Urinary bladder (tissue), 4 donors: ENCODE results near the gene ESYT2. TPM values are rescaled to one million over a fixed set of nuclear protein-coding genes. Genes with fewer than 3 reads are reported as not detected.
"Not testable (repeated sequence)": the region's sequence is repeated elsewhere in the genome, so short reads cannot be mapped to it uniquely, and the experiment has no call there.

Source experiments
- DNase-seq: peaks from one replicate; pipeline ENCODE4 v3.0.0-alpha.2; 2015; ENCODE audit errors: extremely low spot score
- H3K27ac ChIP-seq: one replicate; pipeline ENCODE4 v1.5.1; 2013; ENCODE audit warnings: low read depth, mild to moderate bottlenecking, moderate library complexity
- H3K36me3 ChIP-seq: one replicate; pipeline ENCODE4 v1.6.1; 2013; ENCODE audit warnings: mild to moderate bottlenecking, moderate library complexity; ENCODE audit not compliant: insufficient read depth
- H3K4me1 ChIP-seq: one replicate; pipeline ENCODE4 v1.6.1; 2013; ENCODE audit warnings: mild to moderate bottlenecking, moderate library complexity; ENCODE audit not compliant: insufficient read depth
- H3K4me3 ChIP-seq: one replicate; pipeline ENCODE4 v1.5.1; 2013; ENCODE audit warnings: low read depth, low read length
- WGBS: extraction: QIAGEN DNeasy Blood & Tissue Kit; methylation state at CpG from one replicate; pipeline ENCODE4 v1.1.7; 2013; 5-methylcytosine and 5-hydroxymethylcytosine counted together
- polyA plus RNA-seq: library from polyadenylated mRNA; stranded (reverse); fragments of 200-250 nt; gene quantifications from one replicate; pipeline ENCODE4 v1.2.3, GENCODE V29; 2013
- total RNA-seq: library from RNA; depleted of rRNA; stranded (reverse); fragments of >200 nt; gene quantifications from one replicate; pipeline ENCODE4 v1.2.3, GENCODE V29; 2014
- donor health status: healthy with polysubstance abuse.
- donor health status: healthy.

The ESYT2 gene
- total and polyA plus RNA-seq, 2 donors = 61.5 to 106 TPM

DNA sequence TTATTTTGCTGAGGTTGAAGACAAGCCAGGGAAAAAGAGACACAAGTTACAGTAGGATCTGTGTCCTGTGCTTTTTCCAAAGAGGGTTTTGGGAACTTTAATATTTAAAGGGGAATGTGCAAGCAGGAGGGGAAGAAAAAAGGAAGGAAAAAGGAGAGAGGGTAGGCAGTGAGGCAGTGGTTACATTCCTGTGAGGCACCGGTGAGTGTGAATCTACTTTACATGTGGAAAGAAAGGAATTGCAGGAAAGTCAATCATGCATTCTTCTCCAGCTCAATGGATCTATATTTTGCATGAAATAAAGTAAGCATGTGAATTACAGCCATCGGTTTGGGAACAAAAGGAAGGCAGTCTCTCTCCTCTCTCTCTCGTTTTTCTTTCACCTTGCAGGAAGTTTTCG lies 14.5 kb upstream of the ESYT2 start:
- no peak overlapping the region for H3K27ac ChIP-seq
- no peak for DNase-seq
- WGBS = 45% methylated on average over 4 of the region's 4 CpGs
- H3K36me3 ChIP-seq = no peaks in the 10 kb centered on the region
- no peaks in the 10 kb centered on the region for H3K4me1 ChIP-seq
- no peak overlapping the region for H3K4me3 ChIP-seq

DNA sequence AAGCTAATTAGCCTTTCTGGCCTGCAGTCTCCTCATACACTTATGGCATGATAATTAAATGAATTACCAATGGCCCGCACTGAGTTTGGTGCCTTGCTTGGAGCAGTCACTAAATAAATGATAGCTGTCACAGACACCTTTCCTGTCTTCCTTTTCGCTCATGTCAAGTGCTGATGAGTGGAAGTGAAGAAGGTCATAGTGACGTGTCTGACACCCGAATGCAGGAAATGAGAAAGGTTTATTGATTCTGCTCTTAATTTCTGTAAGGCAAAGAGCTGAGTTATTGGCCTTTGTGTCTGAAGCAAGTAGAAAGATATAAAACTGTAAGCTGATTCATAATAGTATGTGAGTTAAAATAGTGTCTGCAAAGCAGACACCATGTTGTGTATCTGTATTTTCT lies 13.2 kb upstream of the ESYT2 start:
- H3K4me3 ChIP-seq = no peak overlapping the region
- DNase-seq = no peak
- no peaks in the 10 kb centered on the region for H3K36me3 ChIP-seq
- 87% methylated on average over 4 of the region's 4 CpGs for WGBS
- no peak overlapping the region for H3K27ac ChIP-seq
- H3K4me1 ChIP-seq = no peaks in the 10 kb centered on the region

DNA sequence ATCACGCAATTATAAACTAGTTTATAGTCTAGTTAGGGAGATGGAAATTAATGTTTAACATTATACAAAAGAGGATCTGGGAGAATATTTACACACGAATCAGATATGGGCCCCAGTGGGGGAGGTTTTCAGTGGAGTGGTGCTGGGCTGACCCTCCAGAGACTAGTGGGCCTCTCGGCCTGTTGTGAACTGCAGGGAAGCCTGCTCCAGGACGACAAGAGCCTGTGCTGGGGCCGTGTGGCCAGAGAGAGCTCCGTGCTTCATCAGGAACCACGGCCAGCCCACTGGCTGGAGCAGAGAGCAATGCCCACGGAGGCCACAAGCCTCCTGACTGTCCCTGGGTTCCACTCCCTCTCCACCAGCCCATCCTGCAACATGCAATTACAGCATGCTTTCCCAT lies 11.3 kb upstream of the ESYT2 start:
- H3K36me3 ChIP-seq = no peaks in the 10 kb centered on the region
- no peak overlapping the region for H3K4me3 ChIP-seq
- no peak for DNase-seq
- WGBS = 67% methylated on average over 8 of the region's 8 CpGs
- H3K27ac ChIP-seq = no peak overlapping the region
- H3K4me1 ChIP-seq = no peaks in the 10 kb centered on the region

DNA sequence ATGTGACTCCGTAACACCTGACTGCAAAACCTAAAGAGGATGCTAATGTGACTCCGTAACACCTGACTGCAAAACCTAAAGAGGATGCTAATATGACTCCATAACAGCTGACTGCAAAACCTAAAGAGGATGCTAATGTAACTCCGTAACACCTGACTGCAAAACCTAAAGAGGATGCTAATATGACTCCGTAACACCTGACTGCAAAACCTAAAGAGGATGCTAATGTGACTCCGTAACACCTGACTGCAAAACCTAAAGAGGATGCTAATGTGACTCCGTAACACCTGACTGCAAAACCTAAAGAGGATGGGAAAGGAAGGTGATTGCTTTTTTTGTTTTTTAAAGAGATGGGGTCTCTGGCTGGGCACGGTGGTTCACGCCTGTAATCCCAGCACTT lies 9.9 kb upstream of the ESYT2 start:
- not testable (repeated sequence) for H3K36me3 ChIP-seq, H3K4me3 ChIP-seq, DNase-seq, H3K27ac ChIP-seq, H3K4me1 ChIP-seq
- WGBS = 65% methylated on average over 8 of the region's 8 CpGs

DNA sequence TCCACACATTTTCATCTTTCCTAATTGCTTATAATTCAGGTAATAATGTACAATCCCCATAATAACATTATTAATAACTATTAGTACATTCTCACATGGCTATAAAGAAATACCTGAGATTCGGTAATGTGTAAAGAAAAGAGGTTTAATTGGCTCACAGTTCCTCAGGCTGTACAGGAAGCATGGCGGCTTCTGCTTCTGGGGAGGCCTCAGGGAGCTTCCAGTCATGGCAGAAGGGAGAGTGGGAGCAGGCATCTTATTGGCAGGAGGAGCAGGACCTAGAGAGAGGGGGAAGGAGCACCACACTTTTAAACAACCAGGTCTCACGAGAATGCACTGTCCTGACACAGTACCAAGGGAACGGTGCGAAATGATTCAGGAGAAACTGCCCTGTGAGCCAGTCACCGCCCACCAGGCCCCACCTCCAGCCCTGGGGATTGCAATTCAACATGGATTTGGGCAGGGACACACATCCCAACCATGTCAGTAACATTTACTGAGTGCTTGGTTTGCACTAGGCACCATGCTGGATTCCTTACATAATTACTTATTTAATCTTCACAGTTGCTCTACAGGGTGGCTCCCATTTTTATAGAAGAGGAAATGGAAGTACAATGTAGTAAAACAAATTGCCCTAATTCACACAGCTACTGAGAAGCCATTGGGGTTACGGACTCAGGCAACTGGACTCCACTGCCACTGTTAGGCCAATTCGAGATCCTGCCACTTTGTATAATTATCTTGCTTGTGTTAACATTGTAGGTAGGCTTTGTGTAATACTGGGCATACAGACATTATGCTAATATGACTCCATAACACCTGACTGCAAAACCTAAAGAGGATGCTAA lies 8.7 kb upstream of the ESYT2 start:
- Histone ChIP-seq H3K27ac (no peak overlapping the region), H3K36me3 (no peaks in the 10 kb centered on the region), H3K4me3 (no peak overlapping the region), H3K4me1 (no peaks in the 10 kb centered on the region)
- WGBS = 85% methylated on average over 8 of the region's 8 CpGs
- no peak for DNase-seq

DNA sequence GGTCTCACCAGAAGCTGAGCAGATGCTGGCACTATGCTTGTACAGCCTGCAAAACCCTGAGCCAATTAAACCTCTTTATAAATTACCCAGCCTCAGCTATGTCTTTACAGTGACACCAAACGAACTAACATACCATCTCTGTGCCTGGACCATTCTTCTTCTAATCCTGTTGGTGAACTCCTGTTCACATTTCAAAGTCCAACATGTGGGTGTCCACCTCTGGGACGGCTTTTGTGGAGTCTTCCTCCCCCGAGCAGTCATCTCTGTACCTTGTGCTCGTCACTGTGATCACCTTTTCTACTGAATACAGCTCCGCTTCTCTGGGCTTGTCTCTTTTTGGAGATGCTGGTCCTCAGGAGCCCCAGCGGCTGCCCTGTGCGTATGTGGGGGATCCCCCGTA lies 7.4 kb upstream of the ESYT2 start:
- 91% methylated on average over 8 of the region's 8 CpGs for WGBS
- no peaks in the 10 kb centered on the region for H3K36me3 ChIP-seq
- H3K27ac ChIP-seq = no peak overlapping the region
- H3K4me3 ChIP-seq = no peak overlapping the region
- DNase-seq = no peak
- no peaks in the 10 kb centered on the region for H3K4me1 ChIP-seq

DNA sequence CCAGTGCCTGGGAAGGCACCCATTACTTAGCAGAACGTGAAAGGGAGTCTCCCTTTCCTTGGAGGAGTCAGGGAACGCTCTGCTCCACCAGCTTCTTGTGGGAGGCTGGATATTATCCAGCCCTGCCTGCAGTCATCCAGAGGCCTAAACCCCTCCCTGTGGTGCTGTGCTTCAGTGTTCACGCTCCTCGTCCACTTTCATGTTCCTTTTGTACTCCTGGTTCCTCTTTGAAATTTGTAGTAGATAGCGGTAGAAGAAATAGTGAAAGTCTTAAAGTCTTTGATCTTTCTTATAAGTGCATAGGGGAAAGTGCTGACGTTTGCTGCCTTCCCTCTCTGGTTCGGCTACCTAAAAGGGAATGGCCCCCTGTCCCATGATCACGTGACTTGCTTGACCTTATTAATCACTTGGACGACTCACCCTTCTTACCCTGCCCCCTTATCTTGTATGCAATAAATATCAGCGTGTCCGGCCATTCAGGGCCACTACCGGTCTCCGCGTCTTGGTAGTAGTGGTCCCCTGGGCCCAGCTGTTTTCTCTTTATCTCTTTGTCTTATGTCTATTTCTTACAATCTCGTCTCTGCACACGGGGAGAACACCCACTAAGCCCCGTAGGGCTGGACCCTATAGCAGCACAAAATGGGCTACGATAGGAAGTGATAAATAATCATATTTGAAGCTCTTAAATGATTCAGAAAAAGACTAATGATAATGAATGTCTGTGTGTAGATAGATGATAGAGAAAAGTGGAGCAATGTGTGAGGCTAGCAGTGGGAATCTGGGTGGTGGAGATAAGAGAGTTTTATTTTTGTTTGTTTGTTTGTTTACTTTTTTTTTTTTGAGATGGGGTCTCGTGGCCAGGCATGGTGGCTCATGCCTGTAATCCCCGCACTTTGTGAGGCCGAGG lies 5.8 kb upstream of the ESYT2 start:
- no peak overlapping the region for H3K4me3 ChIP-seq
- H3K4me1 ChIP-seq = no peaks in the 10 kb centered on the region
- no peak overlapping the region for H3K27ac ChIP-seq
- H3K36me3 ChIP-seq = no peaks in the 10 kb centered on the region
- no peak for DNase-seq
- 68% methylated on average over 21 of the region's 21 CpGs for WGBS

DNA sequence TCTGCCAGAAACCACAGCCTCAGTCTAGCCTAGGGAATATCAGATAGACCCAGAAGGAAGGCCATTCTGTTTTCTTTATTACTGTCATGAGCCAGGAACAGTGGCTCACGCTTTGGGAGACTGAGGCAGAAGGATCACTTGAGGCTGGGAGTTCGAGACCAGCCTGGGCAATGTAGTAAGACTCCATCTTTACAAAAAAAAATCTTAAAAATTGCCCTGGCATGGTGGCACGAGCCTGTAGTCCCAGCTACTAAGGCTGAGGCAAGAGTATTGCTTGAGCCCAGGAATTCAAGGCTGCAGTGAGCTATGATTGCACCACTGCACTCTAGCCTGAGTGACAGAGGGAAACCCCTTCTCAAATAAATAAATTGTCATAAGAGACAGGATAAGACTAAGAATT lies 3.7 kb upstream of the ESYT2 start:
- H3K4me1 ChIP-seq = no peaks in the 10 kb centered on the region
- H3K27ac ChIP-seq = no peak overlapping the region
- no peak overlapping the region for H3K4me3 ChIP-seq
- H3K36me3 ChIP-seq = no peaks in the 10 kb centered on the region
- 83% methylated on average over 3 of the region's 3 CpGs for WGBS
- no peak for DNase-seq

DNA sequence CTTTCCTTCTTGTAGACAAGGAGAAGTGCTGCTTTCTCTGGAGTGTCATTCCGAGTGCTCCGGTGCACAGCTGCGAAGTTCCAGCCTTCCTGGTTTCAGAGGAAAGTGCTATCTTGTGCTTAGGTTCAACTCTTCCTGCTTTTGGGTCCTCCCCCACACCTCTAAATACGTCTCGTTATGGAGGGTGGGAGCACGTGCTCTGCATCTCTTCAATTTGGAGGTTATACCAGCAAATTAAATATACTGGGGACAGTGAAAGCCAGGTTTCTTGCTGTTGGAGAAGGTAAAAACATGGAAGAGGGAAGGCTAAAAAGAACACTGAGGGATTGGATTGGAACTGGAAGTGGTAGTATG lies 2.4 kb upstream of the ESYT2 start:
- WGBS = 82% methylated on average over 6 of the region's 6 CpGs
- Histone ChIP-seq H3K4me3 (no peak overlapping the region), H3K4me1 (no peaks in the 10 kb centered on the region), H3K36me3 (no peaks in the 10 kb centered on the region), H3K27ac (no peak overlapping the region)
- DNase-seq = no peak

DNA sequence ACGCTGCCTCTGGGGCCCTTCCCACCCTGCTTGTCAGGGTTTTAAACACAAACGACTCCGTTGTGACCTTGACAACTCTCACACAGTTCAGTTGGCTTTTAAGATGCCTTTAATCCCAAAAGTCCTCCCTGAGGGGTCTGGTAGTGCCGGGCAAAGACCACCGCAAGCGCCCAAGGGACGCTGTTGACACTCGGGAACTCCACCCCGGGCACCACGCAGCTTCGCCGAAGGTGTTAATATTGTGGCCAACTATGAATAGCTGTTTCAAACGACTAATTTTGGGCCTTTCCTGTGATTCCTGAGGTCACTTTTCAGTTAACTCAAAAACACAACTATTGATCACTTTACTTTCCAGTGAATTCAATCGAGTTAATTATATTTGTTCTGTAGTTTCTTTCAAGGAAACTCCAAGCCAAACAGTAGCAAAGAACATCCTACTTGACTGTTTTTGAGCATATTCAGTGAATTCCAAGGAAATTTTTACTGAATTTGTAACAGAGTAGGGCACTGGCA lies 958 bp upstream of the ESYT2 start:
- Histone ChIP-seq H3K4me3 (peak overlapping the region; percentile 64), H3K4me1 (no peaks in the 10 kb centered on the region), H3K36me3 (no peaks in the 10 kb centered on the region), H3K27ac (peak overlapping the region; percentile 99)
- DNase-seq = no peak
- WGBS = 2% methylated on average over 14 of the region's 14 CpGs

DNA sequence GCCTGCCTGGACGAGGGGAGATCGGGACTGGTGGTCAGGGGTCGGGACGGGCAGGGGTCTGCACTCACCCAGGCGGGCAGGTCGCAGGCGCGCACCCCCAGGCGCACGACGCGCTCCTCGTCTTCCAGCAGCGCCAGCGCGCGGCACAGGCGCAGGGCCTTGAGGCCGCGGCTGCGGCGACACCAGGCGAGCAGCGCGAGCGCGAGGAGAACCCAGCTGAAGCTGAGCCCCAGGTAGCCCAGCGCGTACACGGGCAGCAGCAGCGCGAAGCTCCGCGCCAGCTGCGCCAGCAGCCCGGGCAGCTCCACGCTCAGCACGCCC lies 328 bp downstream of the ESYT2 start:
- H3K4me1 ChIP-seq = no peaks in the 10 kb centered on the region
- under 1% methylated on average over 38 of the region's 38 CpGs for WGBS
- H3K27ac ChIP-seq = peak overlapping the region; percentile 100
- H3K4me3 ChIP-seq = peak overlapping the region; percentile 97
- DNase-seq = no peak
- H3K36me3 ChIP-seq = no peaks in the 10 kb centered on the region

DNA sequence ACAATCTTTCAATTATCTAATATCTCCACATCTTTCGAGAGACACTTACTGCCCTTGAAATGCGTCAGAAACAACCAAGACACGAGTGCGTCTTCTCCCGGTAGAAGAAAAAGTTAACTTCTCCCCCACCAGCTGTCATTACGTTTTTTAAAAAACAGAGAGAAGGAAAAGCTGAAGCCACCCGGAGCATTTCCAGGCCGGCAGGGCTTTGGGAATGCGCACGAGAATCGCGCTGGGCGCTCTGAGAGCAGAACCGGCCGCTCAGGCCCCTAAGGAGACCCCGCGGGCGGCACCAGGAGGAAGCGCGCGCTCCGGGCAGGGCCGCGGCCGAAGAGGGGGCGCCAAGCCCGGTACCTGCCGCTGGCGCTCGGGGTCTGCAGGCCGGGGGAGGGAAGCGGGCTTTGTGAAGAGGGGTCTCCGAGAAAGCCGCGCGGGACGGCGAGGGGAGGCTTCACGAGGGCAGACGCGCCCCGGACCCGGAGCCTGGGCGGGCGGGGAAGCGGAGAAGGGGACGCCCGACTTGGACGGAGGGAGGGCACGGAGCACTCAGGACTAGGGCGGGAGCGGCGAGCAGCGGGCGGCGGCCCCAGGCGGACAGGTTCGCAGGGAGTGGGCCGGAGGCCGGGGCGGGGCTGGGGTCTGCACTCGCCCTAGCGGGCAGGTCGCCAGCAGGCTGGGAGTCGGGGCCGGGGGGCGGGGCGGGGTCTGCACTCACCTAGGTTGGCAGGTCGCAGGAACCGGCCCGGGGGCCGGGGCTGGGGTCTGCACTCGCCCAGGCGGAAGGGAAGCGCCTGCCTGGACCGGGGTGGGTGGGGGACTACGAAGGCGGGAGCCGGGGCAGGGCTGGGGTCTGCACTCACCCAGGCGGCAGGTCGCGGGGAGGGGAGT lies 932 bp downstream of the ESYT2 start:
- peak overlapping the region; percentile 100 for H3K27ac ChIP-seq
- DNase-seq = no peak
- no peaks in the 10 kb centered on the region for H3K36me3 ChIP-seq
- peak overlapping the region; percentile 97 for H3K4me3 ChIP-seq
- H3K4me1 ChIP-seq = no peaks in the 10 kb centered on the region
- WGBS = 1% methylated on average over 82 of the region's 82 CpGs

DNA sequence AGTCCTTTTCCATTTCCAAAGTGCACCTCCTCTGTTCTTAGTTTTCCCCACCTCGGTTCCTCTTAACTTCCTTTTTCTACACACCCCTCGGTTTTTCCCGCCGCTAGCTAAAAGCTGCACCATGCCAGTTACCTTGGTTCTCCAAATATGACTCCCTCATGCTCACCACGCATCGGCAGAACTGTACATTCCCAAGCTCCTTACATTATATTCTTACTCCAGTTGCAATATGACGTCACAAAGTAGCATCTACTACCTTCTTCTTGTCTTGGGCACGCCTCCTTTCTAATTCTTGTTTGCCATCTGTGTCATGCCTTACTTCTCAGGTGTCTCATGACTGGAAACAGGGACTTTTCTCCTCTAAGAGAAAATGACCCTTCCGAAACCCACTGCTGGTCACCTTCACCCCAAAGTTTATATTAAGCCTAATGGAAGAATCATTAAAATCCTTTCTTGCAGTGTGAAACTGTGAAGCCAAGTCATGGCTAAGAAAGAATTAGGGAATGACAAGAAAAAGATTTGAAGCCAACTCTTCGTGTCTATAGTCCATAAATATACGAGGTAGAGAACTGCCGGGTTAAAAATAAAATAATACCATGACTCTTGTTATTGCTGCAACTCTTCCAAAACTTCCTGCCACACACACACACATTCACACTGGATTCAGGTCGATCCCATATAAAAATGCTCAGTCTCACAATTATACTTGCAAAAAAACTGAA lies 1.7 kb downstream of the ESYT2 start:
- WGBS = 28% methylated on average over 13 of the region's 13 CpGs
- H3K4me3 ChIP-seq = peak overlapping the region; percentile 97
- H3K4me1 ChIP-seq = no peaks in the 10 kb centered on the region
- H3K27ac ChIP-seq = no peak overlapping the region
- H3K36me3 ChIP-seq = no peaks in the 10 kb centered on the region
- no peak for DNase-seq
